Measurements from ENCODE around the gene TSSK3. TPM values are rescaled to one million over a fixed set of nuclear protein-coding genes. Genes with fewer than 3 reads are reported as not detected.

TSSK3 gene
- total and polyA plus RNA-seq, 9 of the 15 experiments (the other 6 are each of a cell fraction or from before 2014, with no cell fraction given), result 0.27 to 2.8 (median 1.9) TPM

- TF ChIP-seq ZNF175 (CRISPR knock-in tag; IDR thresholded peaks at IDR 0.05; ENCODE audit: low read depth) (no peak), CSDE1 (IDR thresholded peaks at IDR 0.05) (no peak), HDAC3 (IDR thresholded peaks at IDR 0.05; ENCODE audit: borderline replicate concordance, partially characterized antibody) (no peak), NFRKB (IDR thresholded peaks at IDR 0.05; ENCODE audit: low read depth) (no peak), PTBP1 (IDR thresholded peaks at IDR 0.05; ENCODE audit: low read depth, low read length) (peak; percentile 74; the same call in 1 of the 2 replicates), LARP7 (IDR thresholded peaks at IDR 0.05) (no peak), ATF1 (CRISPR knock-in tag; IDR thresholded peaks at IDR 0.05) (no peak), ATF1 (tag; IDR thresholded peaks at IDR 0.05) (0 out of 2 replicates have a peak, but pooled peaks have one; percentile 28), THAP12 (CRISPR knock-in tag; IDR thresholded peaks at IDR 0.05) (peak; percentile 27), NEUROD1 (IDR thresholded peaks at IDR 0.05; ENCODE audit: borderline replicate concordance, low read depth, low read length, partially characterized antibody) (no peak), BCOR (IDR thresholded peaks at IDR 0.05) (0 out of 2 replicates have a peak, but pooled peaks have one; percentile 8), SRSF1 (IDR thresholded peaks at IDR 0.05; ENCODE audit: low read depth, low read length) (no peak), ETV5 (CRISPR knock-in tag; IDR thresholded peaks at IDR 0.05; ENCODE audit: low read depth) (peak; percentile 18; the same call in 1 of the 2 replicates), DACH1 (IDR thresholded peaks at IDR 0.05; ENCODE audit: partially characterized antibody) (no peak), SRSF7 (optimal IDR thresholded peaks at IDR 0.05; ENCODE audit: low read depth, low read length) (no peak), POLR2G (IDR thresholded peaks at IDR 0.05; ENCODE audit: low read depth, low read length) (peak; percentile 65), HSF4 (CRISPR knock-in tag; IDR thresholded peaks at IDR 0.05; ENCODE audit: borderline replicate concordance) (no peak), MXI1 (IDR thresholded peaks at IDR 0.05; ENCODE audit: low read depth, low read length) (no peak), ZNF121 (CRISPR knock-in tag; conservative IDR thresholded peaks at IDR 0.05) (no peak), POU5F1 (IDR thresholded peaks at IDR 0.05; ENCODE audit: borderline replicate concordance, low read depth, low read length, partially characterized antibody) (no peak), FOXP1 (CRISPR knock-in tag; IDR thresholded peaks at IDR 0.05) (no peak), DLX4 (CRISPR knock-in tag; IDR thresholded peaks at IDR 0.05) (no peak), ZNF384 (IDR thresholded peaks at IDR 0.05; ENCODE audit: low read depth, low read length) (0 out of 2 replicates have a peak, but pooled peaks have one; percentile 3), THRAP3 (IDR thresholded peaks at IDR 0.05; ENCODE audit: borderline replicate concordance) (no peak), MEF2D (tag; conservative IDR thresholded peaks at IDR 0.05; ENCODE audit: low read depth) (no peak)
- TF ChIP-seq, protein P1, sequence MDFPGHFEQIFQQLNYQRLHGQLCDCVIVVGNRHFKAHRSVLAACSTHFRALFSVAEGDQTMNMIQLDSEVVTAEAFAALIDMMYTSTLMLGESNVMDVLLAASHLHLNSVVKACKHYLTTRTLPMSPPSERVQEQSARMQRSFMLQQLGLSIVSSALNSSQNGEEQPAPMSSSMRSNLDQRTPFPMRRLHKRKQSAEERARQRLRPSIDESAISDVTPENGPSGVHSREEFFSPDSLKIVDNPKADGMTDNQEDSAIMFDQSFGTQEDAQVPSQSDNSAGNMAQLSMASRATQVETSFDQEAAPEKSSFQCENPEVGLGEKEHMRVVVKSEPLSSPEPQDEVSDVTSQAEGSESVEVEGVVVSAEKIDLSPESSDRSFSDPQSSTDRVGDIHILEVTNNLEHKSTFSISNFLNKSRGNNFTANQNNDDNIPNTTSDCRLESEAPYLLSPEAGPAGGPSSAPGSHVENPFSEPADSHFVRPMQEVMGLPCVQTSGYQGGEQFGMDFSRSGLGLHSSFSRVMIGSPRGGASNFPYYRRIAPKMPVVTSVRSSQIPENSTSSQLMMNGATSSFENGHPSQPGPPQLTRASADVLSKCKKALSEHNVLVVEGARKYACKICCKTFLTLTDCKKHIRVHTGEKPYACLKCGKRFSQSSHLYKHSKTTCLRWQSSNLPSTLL (IDR thresholded peaks at IDR 0.05), result no peak
These were observed 27.3 kb upstream of the TSSK3 start (continued) for GRCh38 chr1:32334864-32335534.
